Neuronal stem cell (in vitro differentiated cells): Measurements from ENCODE around the gene MAGT1. TPM values are rescaled to one million over a fixed set of nuclear protein-coding genes. Genes with fewer than 3 reads are reported as not detected.
A peak's percentile ranks its signal among the peaks of the same experiment; 100 is the strongest.
"Not testable (repeated sequence)": the region's sequence is repeated elsewhere in the genome, so short reads cannot be mapped to it uniquely, and the experiment has no call there.

Experiments
- DNase-seq: peaks from one replicate; pipeline ENCODE4 v3.0.0-alpha.2; 2013; ENCODE audit warnings: low spot score
- H2AFZ ChIP-seq: one replicate; pipeline ENCODE4 v1.6.1; 2013; ENCODE audit warnings: mild to moderate bottlenecking, low read length, inconsistent platforms
- H2AK5ac ChIP-seq: 2 replicates; pipeline ENCODE4 v1.6.1; 2013; ENCODE audit warnings: low read depth, mild to moderate bottlenecking, inconsistent platforms, low read length, moderate library complexity, mixed read lengths
- H2BK120ac ChIP-seq: 2 replicates; pipeline ENCODE4 v1.6.1; 2013; ENCODE audit warnings: low read depth, mild to moderate bottlenecking, inconsistent platforms, low read length, moderate library complexity, mixed read lengths
- H2BK12ac ChIP-seq: one replicate; pipeline ENCODE4 v1.6.1; 2013; ENCODE audit warnings: low read length, inconsistent platforms
- H2BK15ac ChIP-seq: 2 replicates; pipeline ENCODE4 v1.6.1; 2013; ENCODE audit warnings: mild to moderate bottlenecking, low read length, inconsistent platforms, mixed read lengths
- H2BK5ac ChIP-seq: one replicate; pipeline ENCODE4 v1.6.1; 2013; ENCODE audit warnings: inconsistent platforms, mild to moderate bottlenecking, low read length, moderate library complexity
- H3K14ac ChIP-seq: one replicate; pipeline ENCODE4 v1.6.1; 2013; ENCODE audit warnings: low read length, inconsistent platforms
- H3K18ac ChIP-seq: 2 replicates; pipeline ENCODE4 v1.6.1; 2013; ENCODE audit warnings: low read length, inconsistent platforms
- H3K23ac ChIP-seq: 2 replicates; pipeline ENCODE4 v1.6.1; 2013; ENCODE audit warnings: low read depth, mild to moderate bottlenecking, mixed read lengths, low read length, inconsistent platforms; ENCODE audit not compliant: poor library complexity
- H3K27ac ChIP-seq: replicated peaks from 3 replicates; pipeline ENCODE4 v1.5.1; 2013; ENCODE audit warnings: low read length, inconsistent platforms
- H3K27me3 ChIP-seq, 3 experiments: 2 replicates each; pipeline ENCODE4 v1.6.1; 2013; ENCODE audit warnings: low read length in 3 of 3, mild to moderate bottlenecking in 2 of 3, inconsistent platforms in 1 of 3, low read depth in 1 of 3, mixed read lengths in 1 of 3, moderate library complexity in 1 of 3; ENCODE audit not compliant: control insufficient read depth in 3 of 3, insufficient read depth in 3 of 3
- H3K36me3 ChIP-seq, 2 donors: replicated peaks in 1 of 2; 2 replicates each; pipeline ENCODE4 v1.6.1; 2013; ENCODE audit warnings: low read length in 2 of 2; ENCODE audit not compliant: control insufficient read depth in 2 of 2, insufficient read depth in 2 of 2
- H3K4ac ChIP-seq: 2 replicates; pipeline ENCODE4 v1.6.1; 2013; ENCODE audit warnings: inconsistent platforms, mild to moderate bottlenecking, low read length, moderate library complexity
- H3K4me1 ChIP-seq, 2 donors: 1 replicate in 1 of 2; 2 replicates in 1 of 2; pipeline ENCODE4 v1.6.1; 2013; ENCODE audit warnings: low read length in 2 of 2, low read depth in 1 of 2; ENCODE audit not compliant: control insufficient read depth in 2 of 2, insufficient read depth in 1 of 2
- H3K4me2 ChIP-seq: one replicate; pipeline ENCODE4 v1.6.1; 2013; ENCODE audit warnings: mild to moderate bottlenecking, low read length, inconsistent platforms; ENCODE audit not compliant: insufficient read depth, poor library complexity, severe bottlenecking
- H3K4me3 ChIP-seq, 2 donors: 2 replicates each; pipeline ENCODE4 v1.5.1; 2013; ENCODE audit warnings: low read length in 2 of 2, mild to moderate bottlenecking in 2 of 2, inconsistent platforms in 1 of 2, moderate library complexity in 1 of 2
- H3K79me1 ChIP-seq: one replicate; pipeline ENCODE4 v1.6.1; 2013; ENCODE audit warnings: low read depth, mild to moderate bottlenecking, inconsistent platforms, low read length, moderate library complexity
- H3K9ac ChIP-seq: one replicate; pipeline ENCODE4 v1.6.1; 2013; ENCODE audit warnings: mild to moderate bottlenecking, low read depth, low read length, inconsistent platforms; ENCODE audit not compliant: poor library complexity
- H3K9me3 ChIP-seq, 2 donors: replicated peaks in 1 of 2; 2 replicates each; pipeline versions ENCODE3 to v1.6.1; 2013; ENCODE audit warnings: low read length in 2 of 2, mild to moderate bottlenecking in 2 of 2, inconsistent platforms in 1 of 2, low read depth in 1 of 2, mixed read lengths in 1 of 2, moderate library complexity in 1 of 2; ENCODE audit not compliant: control insufficient read depth in 2 of 2, insufficient read depth in 1 of 2
- H4K8ac ChIP-seq: one replicate; pipeline ENCODE4 v1.6.1; 2013; ENCODE audit warnings: low read depth, mild to moderate bottlenecking, inconsistent platforms, low read length, moderate library complexity
- H4K91ac ChIP-seq: one replicate; pipeline ENCODE4 v1.6.1; 2013; ENCODE audit warnings: low read length, low read depth, mild to moderate bottlenecking, inconsistent platforms; ENCODE audit not compliant: poor library complexity
- WGBS, 2 donors: extraction: QIAGEN DNeasy Blood & Tissue Kit; methylation state at CpG; one replicate each; pipeline ENCODE4 v1.1.7; 2013; ENCODE audit warnings: missing lambda C conversion rate in 2 of 2, mixed read lengths in 1 of 2; ENCODE audit not compliant: insufficient read length in 2 of 2, insufficient replicate concordance in 1 of 2; ENCODE audit errors: extremely low coverage in 2 of 2; 5-methylcytosine and 5-hydroxymethylcytosine counted together
- polyA plus RNA-seq, 2 experiments: library from polyadenylated mRNA; stranded (reverse); fragments of 200-250 nt; gene quantifications; one replicate each; pipeline ENCODE4 v1.2.3, GENCODE V29; 2013

Gene MAGT1
- 23.1 TPM for polyA plus RNA-seq (2013, experiment 1 of 2)
- 23.9 TPM for polyA plus RNA-seq (2013, experiment 2 of 2)

GRCh38 chrX:77894921-77895886 lies at the start of gene MAGT1:
Gene MAGT1 (minus strand): TSS chrX:77895435. CDS start chrX:77895410, 25 bp downstream.
- H3K9me3 ChIP-seq = no peaks in the 10 kb centered on the region
- no peaks in the 10 kb centered on the region for H3K27me3 ChIP-seq
- H3K4me1 ChIP-seq = no peaks in the 10 kb centered on the region
- no peak within 1 kb of the TSS for H3K4ac ChIP-seq
- no peak within 1 kb of the TSS for H4K8ac ChIP-seq
- no peak within 1 kb of the TSS for H2BK120ac ChIP-seq
- no peaks in the 10 kb centered on the region for H3K79me1 ChIP-seq
- H3K18ac ChIP-seq = no peak within 1 kb of the TSS
- H3K14ac ChIP-seq = no peak within 1 kb of the TSS
- H2AFZ ChIP-seq = peak within 1 kb of the TSS; percentile 84
- peak within 1 kb of the TSS; percentile 61 for H3K27ac ChIP-seq
- no peak within 1 kb of the TSS for H2BK15ac ChIP-seq
- H2BK12ac ChIP-seq = no peak within 1 kb of the TSS
- H2BK5ac ChIP-seq = no peak within 1 kb of the TSS
- DNase-seq = peak; percentile 93
- H4K91ac ChIP-seq = no peak within 1 kb of the TSS
- peaks cover 0 to 2% of the 10 kb centered on the region in 2 donors for H3K36me3 ChIP-seq
- peak within 1 kb of the TSS; percentile 18 for H3K4me2 ChIP-seq
- H3K9ac ChIP-seq = peak within 1 kb of the TSS; percentile 70
- WGBS, 2 donors = no CpG with 5 or more reads among the region's 49 CpGs
- no peak within 1 kb of the TSS for H3K23ac ChIP-seq
- no peak within 1 kb of the TSS for H2AK5ac ChIP-seq
- peak within 1 kb of the TSS; percentile 75 to 90 for H3K4me3 ChIP-seq

- H3K9me3 ChIP-seq, H3K4ac ChIP-seq, H3K27ac ChIP-seq, H3K27me3 ChIP-seq, H2BK5ac ChIP-seq, H3K9ac ChIP-seq, H4K91ac ChIP-seq, H2BK15ac ChIP-seq, H3K14ac ChIP-seq, H3K23ac ChIP-seq, H3K36me3 ChIP-seq, DNase-seq, H2AK5ac ChIP-seq, H3K79me1 ChIP-seq, H4K8ac ChIP-seq, H3K18ac ChIP-seq, H3K4me1 ChIP-seq, H3K4me2 ChIP-seq, H2AFZ ChIP-seq, H2BK120ac ChIP-seq, H2BK12ac ChIP-seq, H3K4me3 ChIP-seq: not testable (repeated sequence)
- no CpG with 5 or more reads among the region's 6 CpGs for WGBS, 2 donors
Observed at GRCh38 chrX:77945031-77945430, 49.8 kb upstream of the MAGT1 start.

GRCh38 chrX:77938083-77938680 lies 42.9 kb upstream of the MAGT1 start:
- Histone ChIP-seq H3K4ac (no peak overlapping the region), H2BK15ac (no peak overlapping the region), H4K8ac (no peak overlapping the region), H3K27me3 (no peaks in the 10 kb centered on the region), H2BK12ac (no peak overlapping the region), H4K91ac (no peak overlapping the region), H2AK5ac (no peak overlapping the region), H2BK120ac (no peak overlapping the region), H3K27ac (no peak overlapping the region), H3K4me1 (no peaks in the 10 kb centered on the region), H3K18ac (no peak overlapping the region), H3K4me3 (no peak overlapping the region), H3K36me3 (no peaks in the 10 kb centered on the region), H2BK5ac (no peak overlapping the region), H3K9ac (no peak overlapping the region), H3K4me2 (no peak overlapping the region), H3K79me1 (no peaks in the 10 kb centered on the region), H3K23ac (no peak overlapping the region), H2AFZ (no peak overlapping the region), H3K9me3 (no peaks in the 10 kb centered on the region), H3K14ac (no peak overlapping the region)
- WGBS, 2 donors = no CpG with 5 or more reads among the region's 4 CpGs
- no peak for DNase-seq

GRCh38 chrX:77937291-77937690 lies 42.1 kb upstream of the MAGT1 start:
- Histone ChIP-seq H2BK5ac (no peak overlapping the region), H3K14ac (no peak overlapping the region), H4K8ac (no peak overlapping the region), H3K79me1 (no peaks in the 10 kb centered on the region), H2BK12ac (no peak overlapping the region), H2BK120ac (no peak overlapping the region), H2BK15ac (no peak overlapping the region), H3K4ac (no peak overlapping the region), H2AK5ac (no peak overlapping the region), H3K9ac (no peak overlapping the region), H3K18ac (no peak overlapping the region), H3K36me3 (no peaks in the 10 kb centered on the region), H3K9me3 (peaks cover 0 to 1% of the 10 kb centered on the region in 2 donors), H3K27ac (no peak overlapping the region), H3K23ac (no peak overlapping the region), H3K4me2 (no peak overlapping the region), H3K4me3 (no peak overlapping the region), H4K91ac (no peak overlapping the region), H2AFZ (no peak overlapping the region), H3K4me1 (no peaks in the 10 kb centered on the region), H3K27me3 (no peaks in the 10 kb centered on the region)
- DNase-seq = no peak
- WGBS, 2 donors = no CpG with 5 or more reads among the region's 3 CpGs
